ENCODE results near the gene ARID5A. TPM values are rescaled to one million over a fixed set of nuclear protein-coding genes. Genes with fewer than 3 reads are reported as not detected.

ARID5A gene
- total and polyA plus RNA-seq, 9 of the 15 experiments (the other 6 are each of a cell fraction or from before 2014, with no cell fraction given): 0.14 to 12.5 (median 3.0) TPM

GRCh38 chr2:96509114-96509846 is 27.3 kb upstream of the ARID5A start (continued):
- TF ChIP-seq, protein P1, sequence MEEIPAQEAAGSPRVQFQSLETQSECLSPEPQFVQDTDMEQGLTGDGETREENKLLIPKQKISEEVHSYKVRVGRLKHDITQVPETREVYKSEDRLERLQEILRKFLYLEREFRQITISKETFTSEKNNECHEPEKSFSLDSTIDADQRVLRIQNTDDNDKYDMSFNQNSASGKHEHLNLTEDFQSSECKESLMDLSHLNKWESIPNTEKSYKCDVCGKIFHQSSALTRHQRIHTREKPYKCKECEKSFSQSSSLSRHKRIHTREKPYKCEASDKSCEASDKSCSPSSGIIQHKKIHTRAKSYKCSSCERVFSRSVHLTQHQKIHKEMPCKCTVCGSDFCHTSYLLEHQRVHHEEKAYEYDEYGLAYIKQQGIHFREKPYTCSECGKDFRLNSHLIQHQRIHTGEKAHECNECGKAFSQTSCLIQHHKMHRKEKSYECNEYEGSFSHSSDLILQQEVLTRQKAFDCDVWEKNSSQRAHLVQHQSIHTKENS (CRISPR knock-in tag; IDR thresholded peaks at IDR 0.05): no peak
- TF ChIP-seq NR4A1 (CRISPR knock-in tag; IDR thresholded peaks at IDR 0.05) (no peak), NR4A1 (tag; IDR thresholded peaks at IDR 0.05) (no peak), NFIX (CRISPR knock-in tag; IDR thresholded peaks at IDR 0.05; ENCODE audit: low read depth) (no peak), PURB (CRISPR knock-in tag; IDR thresholded peaks at IDR 0.05; ENCODE audit: low read depth) (no peak), NCOA1 (IDR thresholded peaks at IDR 0.05; ENCODE audit: low read depth) (no peak), SP1 (CRISPR knock-in tag; IDR thresholded peaks at IDR 0.05) (peak; percentile 69), CEBPZ (IDR thresholded peaks at IDR 0.05; ENCODE audit: borderline replicate concordance, low read depth, low read length) (no peak), MIER1 (IDR thresholded peaks at IDR 0.05; ENCODE audit: low read depth) (no peak), RERE (CRISPR knock-in tag; IDR thresholded peaks at IDR 0.05; ENCODE audit: borderline replicate concordance) (no peak), HIVEP1 (CRISPR knock-in tag; IDR thresholded peaks at IDR 0.05) (no peak)
- TF ChIP-seq, protein P2, sequence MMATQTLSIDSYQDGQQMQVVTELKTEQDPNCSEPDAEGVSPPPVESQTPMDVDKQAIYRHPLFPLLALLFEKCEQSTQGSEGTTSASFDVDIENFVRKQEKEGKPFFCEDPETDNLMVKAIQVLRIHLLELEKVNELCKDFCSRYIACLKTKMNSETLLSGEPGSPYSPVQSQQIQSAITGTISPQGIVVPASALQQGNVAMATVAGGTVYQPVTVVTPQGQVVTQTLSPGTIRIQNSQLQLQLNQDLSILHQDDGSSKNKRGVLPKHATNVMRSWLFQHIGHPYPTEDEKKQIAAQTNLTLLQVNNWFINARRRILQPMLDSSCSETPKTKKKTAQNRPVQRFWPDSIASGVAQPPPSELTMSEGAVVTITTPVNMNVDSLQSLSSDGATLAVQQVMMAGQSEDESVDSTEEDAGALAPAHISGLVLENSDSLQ (IDR thresholded peaks at IDR 0.05): no peak
- TF ChIP-seq, protein P3, sequence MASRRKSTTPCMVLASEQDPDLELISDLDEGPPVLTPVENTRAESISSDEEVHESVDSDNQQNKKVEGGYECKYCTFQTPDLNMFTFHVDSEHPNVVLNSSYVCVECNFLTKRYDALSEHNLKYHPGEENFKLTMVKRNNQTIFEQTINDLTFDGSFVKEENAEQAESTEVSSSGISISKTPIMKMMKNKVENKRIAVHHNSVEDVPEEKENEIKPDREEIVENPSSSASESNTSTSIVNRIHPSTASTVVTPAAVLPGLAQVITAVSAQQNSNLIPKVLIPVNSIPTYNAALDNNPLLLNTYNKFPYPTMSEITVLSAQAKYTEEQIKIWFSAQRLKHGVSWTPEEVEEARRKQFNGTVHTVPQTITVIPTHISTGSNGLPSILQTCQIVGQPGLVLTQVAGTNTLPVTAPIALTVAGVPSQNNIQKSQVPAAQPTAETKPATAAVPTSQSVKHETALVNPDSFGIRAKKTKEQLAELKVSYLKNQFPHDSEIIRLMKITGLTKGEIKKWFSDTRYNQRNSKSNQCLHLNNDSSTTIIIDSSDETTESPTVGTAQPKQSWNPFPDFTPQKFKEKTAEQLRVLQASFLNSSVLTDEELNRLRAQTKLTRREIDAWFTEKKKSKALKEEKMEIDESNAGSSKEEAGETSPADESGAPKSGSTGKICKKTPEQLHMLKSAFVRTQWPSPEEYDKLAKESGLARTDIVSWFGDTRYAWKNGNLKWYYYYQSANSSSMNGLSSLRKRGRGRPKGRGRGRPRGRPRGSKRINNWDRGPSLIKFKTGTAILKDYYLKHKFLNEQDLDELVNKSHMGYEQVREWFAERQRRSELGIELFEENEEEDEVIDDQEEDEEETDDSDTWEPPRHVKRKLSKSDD (conservative IDR thresholded peaks at IDR 0.05; ENCODE audit: low read length): 0 out of 2 replicates have a peak, but pooled peaks have one; percentile 71
